ENCODE measurements around the gene TM4SF1. TPM values are rescaled to one million over a fixed set of nuclear protein-coding genes. Genes with fewer than 3 reads are reported as not detected.

TM4SF1 gene
- total RNA-seq, 1 experiment from 2014 or later = 1,063 TPM

DNA sequence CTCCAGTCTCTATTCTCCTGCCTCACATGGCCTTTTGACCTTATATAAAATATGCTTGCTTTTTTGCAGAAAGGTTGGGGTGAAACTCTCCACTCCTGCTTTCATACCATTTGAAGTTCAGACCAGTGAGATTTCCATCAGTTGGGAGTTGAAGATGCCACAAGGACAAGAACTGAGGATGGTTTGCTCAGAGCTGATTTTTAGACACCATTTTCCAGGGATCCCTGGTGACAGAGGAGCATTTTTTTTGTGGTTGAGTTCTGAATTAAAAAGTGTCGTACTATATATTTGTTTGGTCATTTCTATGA lies 8.8 kb upstream of the TM4SF1 start:
- intact Hi-C loops (cut with micrococcal nuclease; ENCODE audit: unreplicated experiment) (no loop called here), in situ Hi-C loops (cut with HindIII; ENCODE audit: low pct_unique_long_range_greater_than_20kb, low sequenced_read_pairs) (no loop called here)
- ChIA-PET CTCF (no interaction called here), POLR2A (interaction anchor here (0.6 to 1.0 kb wide), 2 partner anchors 21 to 151 kb away, joined by 5 to 6 read pairs; no protein-coding TSS in a partner anchor)
- peaks cover 20% of the 10 kb centered on the region; the same call in 1 of the 2 replicates for H3K9me3 ChIP-seq (ENCODE audit: control insufficient read depth, insufficient read depth, low read depth, low read length)
- peak overlapping the region in 1 of 2 experiments; percentile 7; a peak in 1 of 4 replicates for H3K4me3 ChIP-seq (ENCODE audit: low read depth in 2 of 2, low read length in 2 of 2)
- TSS peak; percentile 96 for BruUV-seq (replicated peaks)
- peak overlapping the region; percentile 99 for H3K27ac ChIP-seq (ENCODE audit: low read length)
- no peak for DNase-seq (ENCODE audit: low read depth, low spot score)
- H3K27me3 ChIP-seq (ENCODE audit: control insufficient read depth, insufficient read depth, low read length) = no peaks in the 10 kb centered on the region
- no peak for TF ChIP-seq TCF7L2 (IDR thresholded peaks at IDR 0.05; ENCODE audit: low read depth, low read length)
- no peak; the same call in 1 of the 2 replicates for TF ChIP-seq POLR2AphosphoS5 (IDR thresholded peaks at IDR 0.05; ENCODE audit: low read depth, low read length)
- TF ChIP-seq CTCF (IDR thresholded peaks at IDR 0.05) = no peak
- no peak for TF ChIP-seq SIN3A (IDR thresholded peaks at IDR 0.05; ENCODE audit: borderline replicate concordance, insufficient read depth, low read depth, low read length)
- no peak for TF ChIP-seq REST (IDR thresholded peaks at IDR 0.05; ENCODE audit: insufficient read depth in 1 of 2, low read depth in 2 of 2, low read length in 1 of 2)
- H3K36me3 ChIP-seq (ENCODE audit: control insufficient read depth, insufficient read depth, low read length) = no peaks in the 10 kb centered on the region
- ATAC-seq = no peak
- H3K4me1 ChIP-seq (ENCODE audit: control insufficient read depth, insufficient read depth, low read length) = peaks cover 80% of the 10 kb centered on the region

GRCh38 chr3:149385617-149386298 lies 8.3 kb upstream of the TM4SF1 start:
- CTCF ChIA-PET = no interaction called here
- POLR2A ChIA-PET = interaction anchor here (0.6 to 1.9 kb wide), 4 partner anchors 12 to 152 kb away, joined by 3 to 8 read pairs (median 6); no protein-coding TSS in a partner anchor
- no peak for TF ChIP-seq REST (IDR thresholded peaks at IDR 0.05; ENCODE audit: insufficient read depth in 1 of 2, low read depth in 2 of 2, low read length in 1 of 2)
- no peak for TF ChIP-seq TCF7L2 (IDR thresholded peaks at IDR 0.05; ENCODE audit: low read depth, low read length)
- in situ Hi-C loops (cut with HindIII; ENCODE audit: low pct_unique_long_range_greater_than_20kb, low sequenced_read_pairs) (no loop called here), intact Hi-C loops (cut with micrococcal nuclease; ENCODE audit: unreplicated experiment) (no loop called here)
- Histone ChIP-seq H3K4me1 (ENCODE audit: control insufficient read depth, insufficient read depth, low read length) (peaks cover 81% of the 10 kb centered on the region), H3K4me3 (ENCODE audit: low read depth in 2 of 2, low read length in 2 of 2) (peak overlapping the region in 1 of 2 experiments; percentile 7; a peak in 1 of 4 replicates), H3K9me3 (ENCODE audit: control insufficient read depth, insufficient read depth, low read depth, low read length) (peaks cover 18% of the 10 kb centered on the region; the same call in 1 of the 2 replicates), H3K36me3 (ENCODE audit: control insufficient read depth, insufficient read depth, low read length) (no peaks in the 10 kb centered on the region), H3K27me3 (ENCODE audit: control insufficient read depth, insufficient read depth, low read length) (no peaks in the 10 kb centered on the region), H3K27ac (ENCODE audit: low read length) (peak overlapping the region; percentile 99)
- BruUV-seq (replicated peaks) = no TSS peak
- DNase-seq (ENCODE audit: low read depth, low spot score) (no peak), ATAC-seq (no peak)

All from Panc1 (cell line).